GM21447 (cell line): ENCODE results near the gene SOSTDC1.

Experiments used
- ATAC-seq: cut with Tn5 transposase; IDR thresholded peaks from one replicate; pipeline ENCODE4 v1.9.1; 2021; ENCODE audit not compliant: unreplicated experiment

The SOSTDC1 gene

GRCh38 chr7:16420649-16421332 is 44.7 kb downstream of the SOSTDC1 start:
- ATAC-seq = peak; percentile 89

- ATAC-seq = no peak
Observed at GRCh38 chr7:16420329-16420648, 45.2 kb downstream of the SOSTDC1 start.

GRCh38 chr7:16419859-16420258 is 45.7 kb downstream of the SOSTDC1 start:
- no peak for ATAC-seq

GRCh38 chr7:16419126-16419525 is 46.4 kb downstream of the SOSTDC1 start:
- ATAC-seq = no peak

- no peak for ATAC-seq
Observed at GRCh38 chr7:16417906-16418305, 47.6 kb downstream of the SOSTDC1 start.

GRCh38 chr7:16416289-16417282 is 49.0 kb downstream of the SOSTDC1 start:
- no peak for ATAC-seq

GRCh38 chr7:16412274-16413254 is 53.0 kb downstream of the SOSTDC1 start:
- no peak for ATAC-seq
